PC-9 (cell line): ENCODE data around the gene SNX5. TPM values are rescaled to one million over a fixed set of nuclear protein-coding genes. Genes with fewer than 3 reads are reported as not detected.

Source experiments
- BruUV-seq: library from RNA; stranded (reverse); fragments of 400-500 nt; replicated peaks from 2 replicates; lab custom pipeline; 2021; lab: Mats Ljungman, UMichigan
- CTCF ChIA-PET: fragments of 300-600 bp; sonication (Branson Sonifier 250); formaldehyde crosslinking; loops from one replicate; lab custom pipeline; 2022; ENCODE audit warnings: antibody characterized with exemption; lab: Charles Lee
- POLR2A ChIA-PET: fragments of 300-600 bp; sonication (Branson Sonifier 250); formaldehyde crosslinking; loops from one replicate; lab custom pipeline; 2022; ENCODE audit warnings: antibody characterized with exemption; ENCODE audit not compliant: unreplicated experiment; lab: Charles Lee
- DNase-seq, 2 experiments: peaks; one replicate each; pipeline versions ENCODE4 v3.0.0 to v3.0.0-alpha.2; 2015 to 2022; ENCODE audit warnings: mixed read lengths in 1 of 2
- H2AFZ ChIP-seq: fragments of 200-600 bp; sonication (generic); 2 replicates; pipeline ENCODE4 v1.8.1; 2017; ENCODE audit warnings: antibody characterized with exemption
- H3F3A ChIP-seq: fragments of 200-600 bp; sonication (generic); 2 replicates; pipeline ENCODE4 v1.8.1; 2017; ENCODE audit warnings: antibody characterized with exemption, mild to moderate bottlenecking, low read depth; ENCODE audit not compliant: insufficient read depth
- H3K27ac ChIP-seq: fragments of 200-600 bp; sonication (generic); 2 replicates; pipeline ENCODE4 v1.6.1; 2016; ENCODE audit warnings: mixed run types
- H3K27me3 ChIP-seq: fragments of 200-600 bp; sonication (generic); 2 replicates; pipeline ENCODE4 v1.6.1; 2016; ENCODE audit warnings: low read depth, mixed run types; ENCODE audit not compliant: insufficient read depth
- H3K36me3 ChIP-seq: fragments of 200-600 bp; sonication (generic); 2 replicates; pipeline ENCODE4 v1.6.1; 2016; ENCODE audit warnings: low read depth, mixed run types
- H3K4me1 ChIP-seq: fragments of 200-600 bp; sonication (generic); replicated peaks from 2 replicates; pipeline ENCODE4 v1.6.1; 2016; ENCODE audit warnings: mixed run types; ENCODE audit not compliant: insufficient read depth
- H3K4me2 ChIP-seq: fragments of 200-600 bp; sonication (generic); 2 replicates; pipeline ENCODE4 v1.6.1; 2017; ENCODE audit warnings: mixed run types
- H3K4me3 ChIP-seq: fragments of 200-600 bp; sonication (generic); 2 replicates; pipeline ENCODE4 v1.6.1; 2016; ENCODE audit warnings: mixed run types
- H3K79me2 ChIP-seq: fragments of 200-600 bp; sonication (generic); 2 replicates; pipeline ENCODE4 v1.6.1; 2017; ENCODE audit warnings: low read depth, mixed run types
- H3K9me2 ChIP-seq: fragments of 200-600 bp; sonication (generic); 2 replicates; pipeline ENCODE4 v1.8.1; 2017; ENCODE audit warnings: mild to moderate bottlenecking; ENCODE audit not compliant: insufficient read depth
- H3K9me3 ChIP-seq: fragments of 200-600 bp; sonication (generic); 2 replicates; pipeline ENCODE4 v1.8.1; 2016; ENCODE audit warnings: low read depth; ENCODE audit not compliant: insufficient read depth
- H4K20me1 ChIP-seq: fragments of 200-600 bp; sonication (generic); 2 replicates; pipeline ENCODE4 v1.8.1; 2017; ENCODE audit not compliant: insufficient read depth
- EZH2 ChIP-seq: fragments of 200-600 bp; sonication (generic); IDR thresholded peaks from 2 replicates; pipeline ENCODE4 v1.8.0; 2017; ENCODE audit warnings: antibody characterized with exemption, low read depth
- intact Hi-C: fragments of 100-400 bp; cut with micrococcal nuclease; formaldehyde crosslinking; loops from one replicate; pipeline ENCODE4 v1.10.0; 2022; ENCODE audit not compliant: unreplicated experiment
- total RNA-seq: library from RNA; stranded (reverse); gene quantifications from 2 replicates; pipeline ENCODE4 v1.2.3, GENCODE V29; 2021
- TF ChIP-seq, protein P1 (sequence below): fragments of 200-600 bp; sonication (generic); conservative IDR thresholded peaks from 2 replicates; pipeline ENCODE4 v1.6.1; 2017; ENCODE audit warnings: mixed run types, antibody characterized with exemption, mild to moderate bottlenecking, moderate library complexity

SNX5 gene
- total RNA-seq, 1 experiment from 2014 or later = 116 TPM

GRCh38 chr20:17925141-17925939 is 43.3 kb downstream of the SNX5 start:
- no peaks in the 10 kb centered on the region for H3K9me3 ChIP-seq
- CTCF ChIA-PET = no interaction called here
- H4K20me1 ChIP-seq = no peaks in the 10 kb centered on the region
- no peaks in the 10 kb centered on the region for H3K9me2 ChIP-seq
- H3K36me3 ChIP-seq = no peaks in the 10 kb centered on the region
- no peak overlapping the region for H3K4me2 ChIP-seq
- H3K4me3 ChIP-seq = no peak overlapping the region
- no peak overlapping the region for H2AFZ ChIP-seq
- intact Hi-C loops = no loop called here
- POLR2A ChIA-PET = no interaction called here
- no peak overlapping the region for H3K27ac ChIP-seq
- H3K4me1 ChIP-seq = no peaks in the 10 kb centered on the region
- H3F3A ChIP-seq = no peaks in the 10 kb centered on the region; the same call in 1 of the 2 replicates
- BruUV-seq = no TSS peak
- H3K79me2 ChIP-seq = no peaks in the 10 kb centered on the region
- no peak for TF ChIP-seq EZH2
- TF ChIP-seq, protein P1, sequence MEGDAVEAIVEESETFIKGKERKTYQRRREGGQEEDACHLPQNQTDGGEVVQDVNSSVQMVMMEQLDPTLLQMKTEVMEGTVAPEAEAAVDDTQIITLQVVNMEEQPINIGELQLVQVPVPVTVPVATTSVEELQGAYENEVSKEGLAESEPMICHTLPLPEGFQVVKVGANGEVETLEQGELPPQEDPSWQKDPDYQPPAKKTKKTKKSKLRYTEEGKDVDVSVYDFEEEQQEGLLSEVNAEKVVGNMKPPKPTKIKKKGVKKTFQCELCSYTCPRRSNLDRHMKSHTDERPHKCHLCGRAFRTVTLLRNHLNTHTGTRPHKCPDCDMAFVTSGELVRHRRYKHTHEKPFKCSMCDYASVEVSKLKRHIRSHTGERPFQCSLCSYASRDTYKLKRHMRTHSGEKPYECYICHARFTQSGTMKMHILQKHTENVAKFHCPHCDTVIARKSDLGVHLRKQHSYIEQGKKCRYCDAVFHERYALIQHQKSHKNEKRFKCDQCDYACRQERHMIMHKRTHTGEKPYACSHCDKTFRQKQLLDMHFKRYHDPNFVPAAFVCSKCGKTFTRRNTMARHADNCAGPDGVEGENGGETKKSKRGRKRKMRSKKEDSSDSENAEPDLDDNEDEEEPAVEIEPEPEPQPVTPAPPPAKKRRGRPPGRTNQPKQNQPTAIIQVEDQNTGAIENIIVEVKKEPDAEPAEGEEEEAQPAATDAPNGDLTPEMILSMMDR = no peak
- DNase-seq = no peak
- H3K27me3 ChIP-seq = no peaks in the 10 kb centered on the region

DNA sequence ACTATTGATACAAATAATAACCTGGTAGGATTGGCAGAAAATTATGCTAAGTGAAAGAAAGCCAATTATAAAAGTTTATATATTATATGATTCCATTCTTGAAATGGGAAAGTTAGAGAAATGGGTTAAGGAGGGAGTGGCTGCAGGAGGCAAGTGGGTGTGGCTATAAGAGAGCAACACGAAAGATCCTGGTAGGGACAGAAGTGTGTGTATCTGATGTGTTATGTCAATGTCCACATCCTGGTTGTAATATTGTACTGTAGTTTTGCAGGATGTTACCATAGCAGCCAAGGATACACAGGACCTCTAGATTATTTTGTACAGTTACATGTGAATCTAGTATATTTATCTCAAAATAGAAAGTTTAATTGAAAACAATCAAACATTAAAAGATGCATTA is 46.8 kb downstream of the SNX5 start:
- Histone ChIP-seq H3K4me2 (no peak overlapping the region), H3K79me2 (no peaks in the 10 kb centered on the region), H3K4me1 (no peaks in the 10 kb centered on the region), H3K27me3 (no peaks in the 10 kb centered on the region), H3K4me3 (no peak overlapping the region), H3K36me3 (no peaks in the 10 kb centered on the region), H3F3A (no peaks in the 10 kb centered on the region), H3K27ac (no peak overlapping the region), H3K9me2 (no peaks in the 10 kb centered on the region), H3K9me3 (no peaks in the 10 kb centered on the region), H4K20me1 (no peaks in the 10 kb centered on the region), H2AFZ (no peak overlapping the region)
- no TSS peak for BruUV-seq
- no peak for DNase-seq
- intact Hi-C loops = no loop called here
- CTCF ChIA-PET = no interaction called here
- TF ChIP-seq, protein P1 = no peak
- no peak for TF ChIP-seq EZH2
- POLR2A ChIA-PET = no interaction called here

- Histone ChIP-seq H3K36me3 (no peaks in the 10 kb centered on the region), H3K4me2 (no peak overlapping the region), H3K9me2 (no peaks in the 10 kb centered on the region), H3F3A (no peaks in the 10 kb centered on the region), H3K4me3 (no peak overlapping the region), H3K27ac (no peak overlapping the region), H2AFZ (no peak overlapping the region), H3K9me3 (no peaks in the 10 kb centered on the region), H3K27me3 (no peaks in the 10 kb centered on the region; the same call in 1 of the 2 replicates), H4K20me1 (no peaks in the 10 kb centered on the region), H3K79me2 (no peaks in the 10 kb centered on the region), H3K4me1 (no peaks in the 10 kb centered on the region)
- TF ChIP-seq, protein P1 = no peak
- no peak for TF ChIP-seq EZH2
- CTCF ChIA-PET = no interaction called here
- no TSS peak for BruUV-seq
- POLR2A ChIA-PET = no interaction called here
- no peak for DNase-seq
- intact Hi-C loops = no loop called here
These were observed 49.4 kb downstream of the SNX5 start for GRCh38 chr20:17919149-17919548.
